ENCODE measurements around the gene MED4. TPM values are rescaled to one million over a fixed set of nuclear protein-coding genes. Genes with fewer than 3 reads are reported as not detected.
A peak's percentile ranks its signal among the peaks of the same experiment; 100 is the strongest.

MED4 gene
- total RNA-seq, 1 donor from 2014 or later = 49.1 TPM

GRCh38 chr13:48040049-48040448 is 54.9 kb downstream of the MED4 start:
- peaks cover 3% of the 10 kb centered on the region for H3K27me3 Mint-ChIP-seq (ENCODE audit: unreplicated experiment)
- H3K27ac Mint-ChIP-seq (ENCODE audit: unreplicated experiment) = no peak overlapping the region
- DNase-seq (ENCODE audit: low spot score) = no peak
- H3K4me3 Mint-ChIP-seq (ENCODE audit: unreplicated experiment) = no peak overlapping the region
- peaks cover 19% of the 10 kb centered on the region for H3K4me1 Mint-ChIP-seq (ENCODE audit: unreplicated experiment)
- peaks cover 32% of the 10 kb centered on the region for H3K36me3 Mint-ChIP-seq (ENCODE audit: low read depth, unreplicated experiment)
- no peak for TF ChIP-seq CTCF (IDR thresholded peaks at IDR 0.05; ENCODE audit: unreplicated experiment)
- H3K9me3 Mint-ChIP-seq (ENCODE audit: unreplicated experiment) = no peaks in the 10 kb centered on the region

- peak overlapping the region; percentile 69 for H3K4me3 Mint-ChIP-seq (ENCODE audit: unreplicated experiment)
- H3K9me3 Mint-ChIP-seq (ENCODE audit: unreplicated experiment) = no peaks in the 10 kb centered on the region
- H3K27ac Mint-ChIP-seq (ENCODE audit: unreplicated experiment) = peak overlapping the region; percentile 48
- H3K36me3 Mint-ChIP-seq (ENCODE audit: low read depth, unreplicated experiment) = peaks cover 42% of the 10 kb centered on the region
- TF ChIP-seq CTCF (IDR thresholded peaks at IDR 0.05; ENCODE audit: unreplicated experiment) = no peak
- peaks cover 15% of the 10 kb centered on the region for H3K4me1 Mint-ChIP-seq (ENCODE audit: unreplicated experiment)
- peaks cover 3% of the 10 kb centered on the region for H3K27me3 Mint-ChIP-seq (ENCODE audit: unreplicated experiment)
- no peak for DNase-seq (ENCODE audit: low spot score)
Measured at GRCh38 chr13:48038761-48039160, 56.1 kb downstream of the MED4 start.

- peak; percentile 100 for TF ChIP-seq CTCF (IDR thresholded peaks at IDR 0.05; ENCODE audit: unreplicated experiment)
- peak; percentile 97 for DNase-seq (ENCODE audit: low spot score)
- Mint-ChIP-seq H3K27ac (ENCODE audit: unreplicated experiment) (peak within 1 kb of the TSS; percentile 95), H3K4me1 (ENCODE audit: unreplicated experiment) (peaks cover 12% of the 10 kb centered on the region), H3K36me3 (ENCODE audit: low read depth, unreplicated experiment) (peaks cover 41% of the 10 kb centered on the region), H3K4me3 (ENCODE audit: unreplicated experiment) (peak within 1 kb of the TSS; percentile 95), H3K9me3 (ENCODE audit: unreplicated experiment) (no peaks in the 10 kb centered on the region), H3K27me3 (ENCODE audit: unreplicated experiment) (peaks cover 3% of the 10 kb centered on the region)
Measured at GRCh38 chr13:48037346-48038173, 57.3 kb downstream of the MED4 start, which contains the start of gene NUDT15. TSS of gene NUDT15 (plus strand) at chr13:48037726. CDS start at chr13:48037747, 21 bp downstream.

GRCh38 chr13:48029859-48030258 is 65.0 kb downstream of the MED4 start:
- Mint-ChIP-seq H3K27ac (ENCODE audit: unreplicated experiment) (no peak overlapping the region), H3K27me3 (ENCODE audit: unreplicated experiment) (peaks cover 5% of the 10 kb centered on the region), H3K4me3 (ENCODE audit: unreplicated experiment) (no peak overlapping the region), H3K36me3 (ENCODE audit: low read depth, unreplicated experiment) (peaks cover 32% of the 10 kb centered on the region), H3K4me1 (ENCODE audit: unreplicated experiment) (no peaks in the 10 kb centered on the region), H3K9me3 (ENCODE audit: unreplicated experiment) (peaks cover 7% of the 10 kb centered on the region)
- no peak for TF ChIP-seq CTCF (IDR thresholded peaks at IDR 0.05; ENCODE audit: unreplicated experiment)
- DNase-seq (ENCODE audit: low spot score) = no peak

GRCh38 chr13:48028066-48028465 is 66.8 kb downstream of the MED4 start:
- DNase-seq (ENCODE audit: low spot score) = no peak

More at GRCh38 chr13:48028066-48028465, 66.8 kb downstream of the MED4 start:
- Mint-ChIP-seq H3K36me3 (ENCODE audit: low read depth, unreplicated experiment) (peaks cover 25% of the 10 kb centered on the region), H3K27ac (ENCODE audit: unreplicated experiment) (no peak overlapping the region), H3K27me3 (ENCODE audit: unreplicated experiment) (peaks cover 5% of the 10 kb centered on the region), H3K9me3 (ENCODE audit: unreplicated experiment) (peaks cover 7% of the 10 kb centered on the region), H3K4me3 (ENCODE audit: unreplicated experiment) (no peak overlapping the region), H3K4me1 (ENCODE audit: unreplicated experiment) (no peaks in the 10 kb centered on the region)
- TF ChIP-seq CTCF (IDR thresholded peaks at IDR 0.05; ENCODE audit: unreplicated experiment) = no peak
